GM23338 (cell line): ENCODE measurements around the gene CABLES2. TPM values are rescaled to one million over a fixed set of nuclear protein-coding genes. Genes with fewer than 3 reads are reported as not detected.

Experiments
- ATAC-seq: fragments of 200-7000 bp; cut with Tn5 transposase; 3 replicates; pipeline ENCODE4 v1.9.1; 2020
- DNase-seq: peaks from one replicate; pipeline ENCODE4 v3.0.0-alpha.2; 2015; ENCODE audit warnings: low spot score
- H2AFZ ChIP-seq: fragments of 200-600 bp; sonication (generic); 2 replicates; pipeline ENCODE4 v1.8.0; 2016; ENCODE audit warnings: antibody characterized with exemption, mild to moderate bottlenecking, moderate library complexity
- H3F3A ChIP-seq: fragments of 200-600 bp; sonication (generic); replicated peaks from 2 replicates; pipeline ENCODE4 v1.8.0; 2017; ENCODE audit warnings: antibody characterized with exemption, mixed run types, low read depth
- H3K27ac ChIP-seq: fragments of 200-600 bp; sonication (generic); 2 replicates; pipeline ENCODE4 v1.6.1; 2016; ENCODE audit warnings: low read depth
- H3K27me3 ChIP-seq: fragments of 200-600 bp; sonication (generic); 2 replicates; pipeline ENCODE4 v1.8.0; 2016; ENCODE audit warnings: mild to moderate bottlenecking, mixed run types, moderate library complexity; ENCODE audit not compliant: insufficient read depth
- H3K36me3 ChIP-seq: fragments of 200-600 bp; sonication (generic); 2 replicates; pipeline ENCODE4 v1.8.0; 2016; ENCODE audit warnings: mild to moderate bottlenecking; ENCODE audit not compliant: insufficient read depth
- H3K4me1 ChIP-seq: fragments of 200-600 bp; sonication (generic); 2 replicates; pipeline ENCODE4 v1.8.0; 2016; ENCODE audit warnings: mild to moderate bottlenecking, moderate library complexity; ENCODE audit not compliant: insufficient read depth
- H3K4me2 ChIP-seq: fragments of 200-600 bp; sonication (generic); 2 replicates; pipeline ENCODE4 v1.7.1; 2017; ENCODE audit warnings: mixed run types
- H3K4me3 ChIP-seq: fragments of 200-600 bp; sonication (generic); 2 replicates; pipeline ENCODE4 v1.6.1; 2016; ENCODE audit warnings: mixed run types
- H3K79me2 ChIP-seq: fragments of 200-600 bp; sonication (generic); replicated peaks from 2 replicates; pipeline ENCODE4 v1.8.0; 2017; ENCODE audit warnings: mild to moderate bottlenecking; ENCODE audit not compliant: insufficient read depth
- H3K9me2 ChIP-seq: fragments of 200-600 bp; sonication (generic); 2 replicates; pipeline ENCODE4 v1.8.0; 2017; ENCODE audit not compliant: insufficient read depth
- H4K20me1 ChIP-seq: fragments of 200-600 bp; sonication (generic); replicated peaks from 2 replicates; pipeline ENCODE4 v1.8.0; 2017; ENCODE audit warnings: mild to moderate bottlenecking; ENCODE audit not compliant: insufficient read depth
- H3K27ac Mint-ChIP-seq: 2 replicates; pipeline ENCODE4 v1.8.0; 2020; ENCODE audit warnings: inconsistent platforms, mild to moderate bottlenecking, moderate library complexity, mixed read lengths
- H3K27me3 Mint-ChIP-seq: 3 replicates; pipeline ENCODE4 v1.8.0; 2022; ENCODE audit warnings: low read depth, mild to moderate bottlenecking, moderate library complexity, mixed read lengths, inconsistent platforms; ENCODE audit not compliant: insufficient read depth, poor library complexity
- H3K36me3 Mint-ChIP-seq: 3 replicates; pipeline ENCODE4 v1.8.0; 2021; ENCODE audit warnings: low read depth, mild to moderate bottlenecking, inconsistent platforms, moderate library complexity, mixed read lengths
- H3K4me1 Mint-ChIP-seq: 3 replicates; pipeline ENCODE4 v1.8.0; 2020; ENCODE audit warnings: mild to moderate bottlenecking, inconsistent platforms, mixed read lengths
- H3K4me3 Mint-ChIP-seq: 3 replicates; pipeline ENCODE4 v1.8.0; 2021; ENCODE audit warnings: moderate library complexity, mild to moderate bottlenecking, inconsistent platforms, mixed read lengths
- H3K9me3 Mint-ChIP-seq: 3 replicates; pipeline ENCODE4 v1.8.0; 2020; ENCODE audit warnings: moderate library complexity, mild to moderate bottlenecking, inconsistent platforms, mixed read lengths
- CREB1 ChIP-seq: fragments of 250-450 bp; sonication (Bioruptor Pico); IDR thresholded peaks from 2 replicates; pipeline ENCODE4 v1.5.0; 2020; ENCODE audit warnings: low read depth, mild to moderate bottlenecking, moderate library complexity
- CTCF ChIP-seq, 2 experiments: fragments of 200-600 bp in 1 of 2; sonication (generic) in 1 of 2; conservative IDR thresholded peaks; 2 replicates each; pipeline versions ENCODE4 v1.5.1 to v1.6.1; 2016 to 2017; ENCODE audit warnings: antibody characterized with exemption in 2 of 2, low read depth in 2 of 2, mild to moderate bottlenecking in 2 of 2, moderate library complexity in 1 of 2
- ETS1 ChIP-seq: IDR thresholded peaks from 2 replicates; pipeline ENCODE4 v1.6.1; 2016; ENCODE audit warnings: antibody characterized with exemption
- EZH2 ChIP-seq: fragments of 200-600 bp; sonication (generic); IDR thresholded peaks from one replicate; pipeline ENCODE4 v1.8.0; 2017; ENCODE audit warnings: antibody characterized with exemption, mild to moderate bottlenecking, low read depth; ENCODE audit not compliant: unreplicated experiment
- EZH2phosphoT487 ChIP-seq: fragments of 200-600 bp; sonication (generic); IDR thresholded peaks from one replicate; pipeline ENCODE4 v1.8.1; 2018; ENCODE audit warnings: antibody characterized with exemption; ENCODE audit not compliant: unreplicated experiment
- JUNB ChIP-seq: IDR thresholded peaks from one replicate; pipeline ENCODE4 v1.6.1; 2016; ENCODE audit warnings: antibody characterized with exemption; ENCODE audit not compliant: unreplicated experiment
- NANOG ChIP-seq: IDR thresholded peaks from 2 replicates; pipeline ENCODE4 v1.6.1; 2016; ENCODE audit warnings: antibody characterized with exemption, borderline replicate concordance
- POLR2AphosphoS5 ChIP-seq: IDR thresholded peaks from 2 replicates; pipeline ENCODE4 v1.6.1; 2016; ENCODE audit warnings: antibody characterized with exemption, low read depth
- REST ChIP-seq: IDR thresholded peaks from one replicate; pipeline ENCODE4 v1.6.1; 2018; ENCODE audit warnings: antibody characterized with exemption; ENCODE audit not compliant: unreplicated experiment
- STAT1 ChIP-seq: IDR thresholded peaks from one replicate; pipeline ENCODE4 v1.6.1; 2016; ENCODE audit warnings: antibody characterized with exemption; ENCODE audit not compliant: unreplicated experiment
- ZNF114 ChIP-seq: fragments of 250-450 bp; sonication (Bioruptor Pico); IDR thresholded peaks from 2 replicates; pipeline ENCODE4 v1.5.0; 2020; ENCODE audit warnings: mild to moderate bottlenecking, moderate library complexity
- ZNF331 ChIP-seq: fragments of 250-450 bp; sonication (Bioruptor Pico); IDR thresholded peaks from 2 replicates; pipeline ENCODE4 v1.5.0; 2020; ENCODE audit warnings: low read depth, mild to moderate bottlenecking, moderate library complexity
- ZNF462 ChIP-seq: fragments of 250-450 bp; sonication (Bioruptor Pico); IDR thresholded peaks from 2 replicates; pipeline ENCODE4 v1.5.0; 2020; ENCODE audit warnings: mild to moderate bottlenecking, moderate library complexity
- polyA plus RNA-seq: library from polyadenylated mRNA; unstranded; fragments of >200 nt; fragmentation: Nextera tagmentation; extraction: Ambion mirVana; gene quantifications from 2 replicates; pipeline ENCODE4 v1.2.1, GENCODE V29; 2016
- total RNA-seq: library from RNA; depleted of rRNA; stranded (reverse); fragments of >200 nt; shearing (Covaris generic); gene quantifications from 2 replicates; pipeline ENCODE4 v1.2.3, GENCODE V29; 2014

Gene CABLES2
- total and polyA plus RNA-seq, 2 experiments from 2014 or later = 4.3 to 12.7 TPM

- Mint-ChIP-seq H3K4me1 (peaks cover 12% of the 10 kb centered on the region), H3K27ac (no peak overlapping the region), H3K4me3 (no peak overlapping the region), H3K36me3 (peaks cover 32% of the 10 kb centered on the region), H3K9me3 (peaks cover 17% of the 10 kb centered on the region), H3K27me3 (peaks cover 11% of the 10 kb centered on the region)
- Histone ChIP-seq H3F3A (peaks cover 11% of the 10 kb centered on the region), H3K4me2 (no peak overlapping the region), H3K36me3 (peaks cover 4% of the 10 kb centered on the region; the same call in 1 of the 2 replicates), H3K4me1 (peaks cover 22% of the 10 kb centered on the region), H3K79me2 (peaks cover 42% of the 10 kb centered on the region), H3K27me3 (no peaks in the 10 kb centered on the region), H3K27ac (no peak overlapping the region), H2AFZ (no peak overlapping the region), H3K9me2 (no peaks in the 10 kb centered on the region), H4K20me1 (peaks cover 12% of the 10 kb centered on the region), H3K4me3 (no peak overlapping the region)
- TF ChIP-seq EZH2phosphoT487 (no peak), ZNF114 (CRISPR knock-in tag) (no peak), POLR2AphosphoS5 (no peak), EZH2 (no peak), REST (no peak), ZNF331 (CRISPR knock-in tag) (no peak), NANOG (no peak), CREB1 (CRISPR knock-in tag) (no peak), ZNF462 (CRISPR knock-in tag) (no peak), CTCF (conservative IDR thresholded peaks at IDR 0.05; ENCODE audit: low read depth in 2 of 2) (no peak), STAT1 (no peak), ETS1 (no peak), JUNB (no peak)
- ATAC-seq (no peak), DNase-seq (no peak)
These were observed 53.6 kb downstream of the CABLES2 start for GRCh38 chr20:62353289-62354030.
